B cell (primary cell): Measurements from ENCODE around the gene TMEM120B. TPM values are rescaled to one million over a fixed set of nuclear protein-coding genes. Genes with fewer than 3 reads are reported as not detected.

Source experiments
- ATAC-seq: fragments of 200-7000 bp; cut with Tn5 transposase; one replicate; pipeline ENCODE4 v1.10.0; 2021; ENCODE audit warnings: low read depth, mild to moderate bottlenecking, moderate number of reproducible peaks, moderate library complexity
- CTCF ChIA-PET: fragments of 350-600 bp; sonication (Branson Sonifier 250); formaldehyde crosslinking; loops from one replicate; lab custom pipeline; 2021; ENCODE audit warnings: antibody characterized with exemption, inconsistent platforms; lab: Charles Lee
- POLR2A ChIA-PET: fragments of 350-600 bp; sonication (Branson Sonifier 250); formaldehyde crosslinking; loops from one replicate; lab custom pipeline; 2021; ENCODE audit warnings: antibody characterized with exemption; lab: Charles Lee
- DNase-seq: peaks from one replicate; pipeline ENCODE4 v3.0.0; 2013
- H2AFZ ChIP-seq: 2 replicates; pipeline ENCODE4 v1.6.1; 2012; ENCODE audit warnings: mild to moderate bottlenecking, low read depth, low read length; ENCODE audit not compliant: insufficient read depth, poor library complexity, severe bottlenecking
- H3K27ac ChIP-seq, 2 donors: 1 replicate in 1 of 2; 2 replicates in 1 of 2; pipeline ENCODE4 v1.5.1; 2012 to 2013; ENCODE audit warnings: low read length in 2 of 2, mild to moderate bottlenecking in 2 of 2, moderate library complexity in 1 of 2
- H3K27me3 ChIP-seq, 4 experiments: fragments of 200-600 bp in 1 of 4; sonication (generic) in 1 of 4; replicated peaks in 1 of 4; 1 replicate in 2 of 4; 2 replicates in 2 of 4; pipeline versions ENCODE4 v1.6.1 to v1.7.0; 2013 to 2016; ENCODE audit warnings: low read length in 3 of 4, mild to moderate bottlenecking in 2 of 4, mixed read lengths in 1 of 4, moderate library complexity in 1 of 4; ENCODE audit not compliant: insufficient read depth in 4 of 4, control insufficient read depth in 3 of 4; ENCODE audit errors: control extremely low read depth in 1 of 4
- H3K36me3 ChIP-seq, 2 experiments: replicated peaks in 1 of 2; 1 replicate in 1 of 2; 2 replicates in 1 of 2; pipeline versions ENCODE4 v1.6.1 to v1.7.1; 2013; ENCODE audit warnings: low read length in 1 of 2; ENCODE audit not compliant: insufficient read depth in 2 of 2, control insufficient read depth in 1 of 2; ENCODE audit errors: control extremely low read depth in 1 of 2, extremely low read depth in 1 of 2
- H3K4me1 ChIP-seq, 2 donors: fragments of 200-600 bp in 1 of 2; sonication (generic) in 1 of 2; 1 replicate in 1 of 2; 2 replicates in 1 of 2; pipeline versions ENCODE4 v1.5.1 to v1.6.1; 2013 to 2017; ENCODE audit warnings: low read length in 2 of 2; ENCODE audit not compliant: control insufficient read depth in 2 of 2, insufficient read depth in 2 of 2
- H3K4me2 ChIP-seq: replicated peaks from 2 replicates; pipeline ENCODE3; 2012; ENCODE audit warnings: mild to moderate bottlenecking, low read depth, low read length; ENCODE audit not compliant: poor library complexity, severe bottlenecking
- H3K4me3 ChIP-seq, 5 experiments: fragments of 200-600 bp in 1 of 5; sonication (generic) in 1 of 5; 1 replicate in 3 of 5; 2 replicates in 2 of 5; pipeline versions ENCODE4 v1.5.1 to v1.7.0; 2011 to 2016; ENCODE audit warnings: low read length in 4 of 5, mild to moderate bottlenecking in 4 of 5, low read depth in 2 of 5, control low read depth in 1 of 5, moderate library complexity in 1 of 5; ENCODE audit not compliant: insufficient read depth in 1 of 5; ENCODE audit errors: control extremely low read depth in 1 of 5, extremely low read depth in 1 of 5
- H3K79me2 ChIP-seq: fragments of 200-600 bp; sonication (generic); one replicate; pipeline ENCODE4 v1.6.0; 2016; ENCODE audit warnings: low read length; ENCODE audit not compliant: control insufficient read depth, insufficient read depth
- H3K9ac ChIP-seq: fragments of 200-600 bp; sonication (generic); 2 replicates; pipeline ENCODE4 v1.6.1; 2017; ENCODE audit warnings: mild to moderate bottlenecking, low read length, moderate library complexity
- H3K9me3 ChIP-seq, 3 donors: one replicate each; pipeline versions ENCODE4 v1.6.1 to v1.7.1; 2013; ENCODE audit warnings: low read length in 2 of 3; ENCODE audit not compliant: control insufficient read depth in 2 of 3, insufficient read depth in 1 of 3; ENCODE audit errors: control extremely low read depth in 1 of 3
- H4K20me1 ChIP-seq: 2 replicates; pipeline ENCODE4 v1.6.0; 2012; ENCODE audit warnings: mild to moderate bottlenecking, low read length; ENCODE audit not compliant: insufficient read depth, control insufficient read depth, poor library complexity, severe bottlenecking
- H3K27ac Mint-ChIP-seq: one replicate; pipeline ENCODE4 v1.8.0; 2021; ENCODE audit warnings: mixed read lengths
- H3K27me3 Mint-ChIP-seq: one replicate; pipeline ENCODE4 v1.8.0; 2021; ENCODE audit warnings: mixed read lengths
- H3K4me1 Mint-ChIP-seq: one replicate; pipeline ENCODE4 v1.8.0; 2021; ENCODE audit warnings: mixed read lengths
- H3K4me3 Mint-ChIP-seq: one replicate; pipeline ENCODE4 v1.8.0; 2021; ENCODE audit warnings: mixed read lengths
- H3K9me3 Mint-ChIP-seq: one replicate; pipeline ENCODE4 v1.8.0; 2022; ENCODE audit warnings: mixed read lengths; ENCODE audit not compliant: insufficient read depth
- CTCF ChIP-seq: fragments of 200-600 bp; IDR thresholded peaks from one replicate; pipeline ENCODE4 v1.8.0; 2022; ENCODE audit warnings: antibody characterized with exemption, mild to moderate bottlenecking
- EZH2 ChIP-seq: IDR thresholded peaks from 2 replicates; pipeline ENCODE4 v1.6.1; 2012; ENCODE audit warnings: borderline replicate concordance, low read depth, mild to moderate bottlenecking, moderate library complexity, low read length; ENCODE audit not compliant: insufficient read depth, poor library complexity, severe bottlenecking
- WGBS: methylation state at CpG from one replicate; pipeline ENCODE4 v1.1.5; 2013; ENCODE audit warnings: missing lambda C conversion rate; ENCODE audit not compliant: insufficient coverage; 5-methylcytosine and 5-hydroxymethylcytosine counted together
- intact Hi-C: fragments of 100-400 bp; cut with micrococcal nuclease; formaldehyde crosslinking; loops from one replicate; pipeline ENCODE4 v1.10.0; 2022
- polyA plus RNA-seq: library from polyadenylated mRNA; depleted of rRNA; stranded (reverse); fragments of >200 nt; gene quantifications from 2 replicates; pipeline ENCODE4 v1.2.3, GENCODE V29; 2012
- total RNA-seq, 2 donors: library from RNA; stranded (reverse); fragments of 120-200 nt in 1 of 2; gene quantifications; 1 replicate in 1 of 2; 2 replicates in 1 of 2; pipeline versions ENCODE4 v1.2.3 to v1.2.4, GENCODE V29; 2013 to 2022

The TMEM120B gene
- total and polyA plus RNA-seq, 2 donors (not counting 1 experiment from before 2014, with no cell fraction given) = 9.2 to 9.7 TPM

GRCh38 chr12:121748218-121748570 is 35.6 kb downstream of the TMEM120B start:
- Histone ChIP-seq H3K9ac (no peak overlapping the region), H3K27me3 (no peaks in the 10 kb centered on the region), H3K4me1 (no peaks in the 10 kb centered on the region), H3K36me3 (no peaks in the 10 kb centered on the region), H3K4me3 (no peak overlapping the region), H3K9me3 (no peaks in the 10 kb centered on the region), H2AFZ (no peak overlapping the region), H3K27ac (no peak overlapping the region), H3K79me2 (no peaks in the 10 kb centered on the region), H4K20me1 (no peaks in the 10 kb centered on the region), H3K4me2 (no peak overlapping the region)
- WGBS = 76% methylated on average over 10 of the region's 13 CpGs
- Mint-ChIP-seq H3K27me3 (no peaks in the 10 kb centered on the region), H3K4me3 (no peak overlapping the region), H3K27ac (peak overlapping the region; percentile 34), H3K9me3 (no peaks in the 10 kb centered on the region), H3K4me1 (peaks cover 10% of the 10 kb centered on the region)
- CTCF ChIA-PET = interaction anchor here (0.5 to 1.9 kb wide), 2 partner anchors 46 to 1070 kb away, joined by 3 to 6 read pairs; no protein-coding TSS in a partner anchor
- POLR2A ChIA-PET = interaction anchor here (0.7 kb wide), 1 partner anchor 9 kb away, joined by 3 read pairs; no protein-coding TSS in a partner anchor
- intact Hi-C loops = no loop called here
- DNase-seq = no peak
- TF ChIP-seq EZH2 (no peak), CTCF (no peak)
- no peak for ATAC-seq

- no peak overlapping the region for H3K9ac ChIP-seq
- no peaks in the 10 kb centered on the region for H3K4me1 ChIP-seq
- Mint-ChIP-seq H3K4me1 (peaks cover 10% of the 10 kb centered on the region), H3K27me3 (no peaks in the 10 kb centered on the region), H3K4me3 (no peak overlapping the region), H3K9me3 (no peaks in the 10 kb centered on the region), H3K27ac (peak overlapping the region; percentile 68)
- H3K9me3 ChIP-seq = no peaks in the 10 kb centered on the region
- POLR2A ChIA-PET = interaction anchor here (0.7 kb wide), 1 partner anchor 8 kb away, joined by 3 read pairs; no protein-coding TSS in a partner anchor
- H3K4me2 ChIP-seq = no peak overlapping the region
- CTCF ChIA-PET = interaction anchor here (0.5 to 1.9 kb wide), 2 partner anchors 46 to 1070 kb away, joined by 3 to 6 read pairs; no protein-coding TSS in a partner anchor
- intact Hi-C loops = no loop called here
- ATAC-seq = peak; percentile 49
- no peaks in the 10 kb centered on the region for H3K36me3 ChIP-seq
- H3K27ac ChIP-seq = no peak overlapping the region
- H4K20me1 ChIP-seq = no peaks in the 10 kb centered on the region
- no peak overlapping the region for H2AFZ ChIP-seq
- H3K27me3 ChIP-seq = no peaks in the 10 kb centered on the region
- no peaks in the 10 kb centered on the region for H3K79me2 ChIP-seq
- 60% methylated on average over 13 of the region's 17 CpGs for WGBS
- DNase-seq = no peak
- TF ChIP-seq CTCF (no peak), EZH2 (no peak)
- no peak overlapping the region for H3K4me3 ChIP-seq
Measured at GRCh38 chr12:121748571-121749265, 36.2 kb downstream of the TMEM120B start.
